NOMO-1 treated with dmso at 0.1 percent for 144 hours (cell line): Measurements from ENCODE around the gene CEP128.

Experiments used
- DNase-seq: peaks from one replicate; lab custom pipeline; 2025; ENCODE audit not compliant: unreplicated experiment; lab: John Stamatoyannopoulos, UW

Gene CEP128

GRCh38 chr14:80941241-80942185 is at the start of gene CEP128:
TSS of gene CEP128 (minus strand) at chr14:80941738.
- peak; percentile 91 for DNase-seq

GRCh38 chr14:80988735-80989429 is 47.3 kb upstream of the CEP128 start:
- DNase-seq: no peak

- DNase-seq: no peak
Measured at GRCh38 chr14:80988192-80988591, 46.7 kb upstream of the CEP128 start.

GRCh38 chr14:80987235-80988032 is 45.9 kb upstream of the CEP128 start:
- no peak for DNase-seq

- no peak for DNase-seq
Measured at GRCh38 chr14:80982711-80983110, 41.2 kb upstream of the CEP128 start.

GRCh38 chr14:80981673-80982072 is 40.1 kb upstream of the CEP128 start:
- DNase-seq: no peak

- DNase-seq: no peak
Measured at GRCh38 chr14:80981156-80981555, 39.6 kb upstream of the CEP128 start.

- DNase-seq: no peak
Measured at GRCh38 chr14:80979951-80980350, 38.4 kb upstream of the CEP128 start.

GRCh38 chr14:80978403-80978802 is 36.9 kb upstream of the CEP128 start:
- DNase-seq: no peak

- no peak for DNase-seq
Measured at GRCh38 chr14:80977221-80977620, 35.7 kb upstream of the CEP128 start.

GRCh38 chr14:80974679-80975078 is 33.1 kb upstream of the CEP128 start:
- no peak for DNase-seq

GRCh38 chr14:80973931-80974641 is 32.5 kb upstream of the CEP128 start:
- no peak for DNase-seq

GRCh38 chr14:80965037-80965436 is 23.5 kb upstream of the CEP128 start:
- DNase-seq: no peak

- no peak for DNase-seq
Measured at GRCh38 chr14:80959496-80959895, 18.0 kb upstream of the CEP128 start.

GRCh38 chr14:80958939-80959338 is 17.4 kb upstream of the CEP128 start:
- DNase-seq: no peak

GRCh38 chr14:80958226-80958625 is 16.7 kb upstream of the CEP128 start:
- DNase-seq: no peak

GRCh38 chr14:80957613-80958012 is 16.1 kb upstream of the CEP128 start:
- no peak for DNase-seq

GRCh38 chr14:80956922-80957321 is 15.4 kb upstream of the CEP128 start:
- DNase-seq: no peak

- no peak for DNase-seq
Measured at GRCh38 chr14:80956102-80956501, 14.6 kb upstream of the CEP128 start.

GRCh38 chr14:80955416-80955941 is 13.9 kb upstream of the CEP128 start, which contains the start of gene TSHR:
TSS of gene TSHR (plus strand) at chr14:80955621. CDS start at chr14:80955681, 60 bp downstream.
- DNase-seq: no peak
